Type B pancreatic cell (in vitro differentiated cells): ENCODE data around the gene FAM13A. TPM values are rescaled to one million over a fixed set of nuclear protein-coding genes. Genes with fewer than 3 reads are reported as not detected.
A peak's percentile ranks its signal among the peaks of the same experiment; 100 is the strongest.

ENCODE experiments used
- DNase-seq: peaks from one replicate; pipeline ENCODE4 v3.0.0; 2021; ENCODE audit warnings: mixed read lengths; ENCODE audit not compliant: unreplicated experiment; ENCODE audit errors: extremely low spot score
- H3K27ac Mint-ChIP-seq: 2 replicates; pipeline ENCODE4 v1.8.0; 2021; ENCODE audit warnings: mild to moderate bottlenecking, mixed read lengths
- H3K27me3 Mint-ChIP-seq: 2 replicates; pipeline ENCODE4 v1.8.0; 2021; ENCODE audit warnings: mixed read lengths
- H3K36me3 Mint-ChIP-seq: 2 replicates; pipeline ENCODE4 v1.8.0; 2021; ENCODE audit warnings: mixed read lengths
- H3K4me1 Mint-ChIP-seq: one replicate; pipeline ENCODE4 v1.8.0; 2021; ENCODE audit warnings: mixed read lengths; ENCODE audit not compliant: unreplicated experiment
- H3K4me3 Mint-ChIP-seq: 2 replicates; pipeline ENCODE4 v1.8.0; 2021; ENCODE audit warnings: mild to moderate bottlenecking, mixed read lengths
- H3K9me3 Mint-ChIP-seq: 2 replicates; pipeline ENCODE4 v1.8.0; 2021; ENCODE audit warnings: mixed read lengths
- total RNA-seq: library from RNA; stranded (reverse); gene quantifications from 2 replicates; pipeline ENCODE4 v1.2.1, GENCODE V29; 2021; ENCODE audit warnings: low replicate concordance
- TF ChIP-seq, protein P1 (sequence below): fragments of 200-600 bp; sonication (generic); conservative IDR thresholded peaks from 2 replicates; pipeline ENCODE4 v1.5.0; 2021; ENCODE audit warnings: antibody characterized with exemption, mild to moderate bottlenecking

FAM13A gene
- total RNA-seq, 1 donor from 2014 or later, result 29.5 TPM

GRCh38 chr4:88731381-88731780, 325.6 kb downstream of the FAM13A start:
- Mint-ChIP-seq H3K36me3 (peaks cover 19% of the 10 kb centered on the region), H3K9me3 (no peaks in the 10 kb centered on the region), H3K4me3 (no peak overlapping the region), H3K27me3 (no peaks in the 10 kb centered on the region), H3K4me1 (peaks cover 4% of the 10 kb centered on the region), H3K27ac (no peak overlapping the region)
- TF ChIP-seq, protein P1, sequence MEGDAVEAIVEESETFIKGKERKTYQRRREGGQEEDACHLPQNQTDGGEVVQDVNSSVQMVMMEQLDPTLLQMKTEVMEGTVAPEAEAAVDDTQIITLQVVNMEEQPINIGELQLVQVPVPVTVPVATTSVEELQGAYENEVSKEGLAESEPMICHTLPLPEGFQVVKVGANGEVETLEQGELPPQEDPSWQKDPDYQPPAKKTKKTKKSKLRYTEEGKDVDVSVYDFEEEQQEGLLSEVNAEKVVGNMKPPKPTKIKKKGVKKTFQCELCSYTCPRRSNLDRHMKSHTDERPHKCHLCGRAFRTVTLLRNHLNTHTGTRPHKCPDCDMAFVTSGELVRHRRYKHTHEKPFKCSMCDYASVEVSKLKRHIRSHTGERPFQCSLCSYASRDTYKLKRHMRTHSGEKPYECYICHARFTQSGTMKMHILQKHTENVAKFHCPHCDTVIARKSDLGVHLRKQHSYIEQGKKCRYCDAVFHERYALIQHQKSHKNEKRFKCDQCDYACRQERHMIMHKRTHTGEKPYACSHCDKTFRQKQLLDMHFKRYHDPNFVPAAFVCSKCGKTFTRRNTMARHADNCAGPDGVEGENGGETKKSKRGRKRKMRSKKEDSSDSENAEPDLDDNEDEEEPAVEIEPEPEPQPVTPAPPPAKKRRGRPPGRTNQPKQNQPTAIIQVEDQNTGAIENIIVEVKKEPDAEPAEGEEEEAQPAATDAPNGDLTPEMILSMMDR, result no peak
- no peak for DNase-seq

DNA sequence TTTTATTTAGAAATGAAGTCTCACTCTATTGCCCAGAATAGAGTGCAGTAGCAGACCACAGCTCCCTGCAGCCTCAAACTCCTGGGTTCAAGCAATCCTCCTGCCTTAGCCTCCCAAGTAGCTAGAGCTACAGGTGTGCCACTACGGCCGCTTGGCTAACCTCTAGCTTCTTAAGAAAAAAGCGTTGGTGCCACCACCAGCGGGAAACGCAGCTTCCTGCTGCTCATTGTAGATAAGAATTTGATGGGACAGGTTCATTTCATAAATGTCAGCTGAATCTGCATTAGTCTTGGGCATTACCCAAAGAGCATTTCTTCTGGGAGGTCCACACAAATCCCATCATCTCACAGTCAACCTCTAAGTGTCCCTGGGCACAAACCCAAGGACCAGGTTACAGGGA, 326.2 kb downstream of the FAM13A start:
- TF ChIP-seq, protein P1, result no peak
- H3K9me3 Mint-ChIP-seq, result no peaks in the 10 kb centered on the region
- DNase-seq, result no peak
- H3K4me1 Mint-ChIP-seq, result no peaks in the 10 kb centered on the region
- H3K4me3 Mint-ChIP-seq, result no peak overlapping the region
- H3K27ac Mint-ChIP-seq, result no peak overlapping the region
- H3K36me3 Mint-ChIP-seq, result peaks cover 19% of the 10 kb centered on the region
- no peaks in the 10 kb centered on the region for H3K27me3 Mint-ChIP-seq

- H3K27me3 Mint-ChIP-seq, result no peaks in the 10 kb centered on the region
- H3K4me3 Mint-ChIP-seq, result no peak overlapping the region
- TF ChIP-seq, protein P1, result no peak
- peaks cover 19% of the 10 kb centered on the region for H3K36me3 Mint-ChIP-seq
- no peak overlapping the region for H3K27ac Mint-ChIP-seq
- no peaks in the 10 kb centered on the region for H3K4me1 Mint-ChIP-seq
- no peak for DNase-seq
- H3K9me3 Mint-ChIP-seq, result no peaks in the 10 kb centered on the region
Observed at GRCh38 chr4:88729146-88729760, 327.7 kb downstream of the FAM13A start.

DNA sequence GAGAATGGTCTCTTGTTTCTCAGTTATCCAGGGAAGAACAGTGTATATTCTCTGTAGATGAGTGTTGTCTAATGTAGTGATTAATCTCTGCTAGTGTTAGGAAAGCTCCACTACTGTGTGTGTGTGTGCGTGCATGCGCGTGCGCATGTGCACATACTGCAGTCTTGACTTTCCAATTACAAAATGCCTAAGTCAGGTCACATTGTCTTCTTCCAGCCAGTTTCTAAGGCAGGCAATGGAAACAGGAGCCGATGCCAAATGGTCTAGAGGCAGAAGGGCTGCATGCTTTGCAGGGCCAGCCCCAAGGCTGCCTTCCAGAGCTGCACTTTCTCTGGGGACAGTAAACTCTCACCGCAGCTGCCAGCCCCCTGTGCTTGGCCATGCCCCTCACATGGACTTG, 328.8 kb downstream of the FAM13A start:
- Mint-ChIP-seq H3K27me3 (no peaks in the 10 kb centered on the region), H3K4me3 (no peak overlapping the region), H3K36me3 (peaks cover 19% of the 10 kb centered on the region), H3K9me3 (no peaks in the 10 kb centered on the region), H3K27ac (no peak overlapping the region), H3K4me1 (no peaks in the 10 kb centered on the region)
- TF ChIP-seq, protein P1, result no peak
- DNase-seq, result no peak

DNA sequence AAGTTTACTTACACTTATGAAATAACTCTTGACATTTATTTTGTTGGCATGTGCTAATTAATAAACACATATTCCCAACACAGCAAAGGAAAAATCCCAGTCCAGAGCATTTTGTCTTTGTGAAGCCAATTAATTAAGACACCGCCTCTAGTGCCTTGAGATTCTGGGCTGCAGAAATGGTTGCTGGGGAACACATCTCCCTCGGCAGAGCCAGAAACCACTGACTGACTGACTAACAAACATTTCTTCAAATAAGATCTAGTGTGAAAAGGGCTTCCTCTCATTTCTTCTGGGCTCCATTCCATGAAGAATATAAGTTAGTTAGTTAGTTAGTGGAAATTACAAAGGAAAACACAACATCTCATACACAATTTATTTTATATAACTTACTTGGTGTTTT, 331.0 kb downstream of the FAM13A start:
- no peak for DNase-seq
- H3K4me1 Mint-ChIP-seq, result no peaks in the 10 kb centered on the region
- H3K27ac Mint-ChIP-seq, result no peak overlapping the region
- H3K27me3 Mint-ChIP-seq, result no peaks in the 10 kb centered on the region
- TF ChIP-seq, protein P1, result no peak
- no peak overlapping the region for H3K4me3 Mint-ChIP-seq
- H3K9me3 Mint-ChIP-seq, result no peaks in the 10 kb centered on the region
- H3K36me3 Mint-ChIP-seq, result peaks cover 18% of the 10 kb centered on the region

GRCh38 chr4:88725143-88725542, 331.8 kb downstream of the FAM13A start:
- Mint-ChIP-seq H3K36me3 (peaks cover 21% of the 10 kb centered on the region), H3K4me3 (no peak overlapping the region), H3K27me3 (no peaks in the 10 kb centered on the region), H3K27ac (peak overlapping the region; percentile 55), H3K9me3 (no peaks in the 10 kb centered on the region), H3K4me1 (no peaks in the 10 kb centered on the region)
- no peak for DNase-seq
- TF ChIP-seq, protein P1, result no peak
